Measurements from ENCODE around the gene PIKFYVE.
"Not testable (repeated sequence)": the region's sequence is repeated elsewhere in the genome, so short reads cannot be mapped to it uniquely, and the experiment has no call there.

Gene PIKFYVE, protein sequence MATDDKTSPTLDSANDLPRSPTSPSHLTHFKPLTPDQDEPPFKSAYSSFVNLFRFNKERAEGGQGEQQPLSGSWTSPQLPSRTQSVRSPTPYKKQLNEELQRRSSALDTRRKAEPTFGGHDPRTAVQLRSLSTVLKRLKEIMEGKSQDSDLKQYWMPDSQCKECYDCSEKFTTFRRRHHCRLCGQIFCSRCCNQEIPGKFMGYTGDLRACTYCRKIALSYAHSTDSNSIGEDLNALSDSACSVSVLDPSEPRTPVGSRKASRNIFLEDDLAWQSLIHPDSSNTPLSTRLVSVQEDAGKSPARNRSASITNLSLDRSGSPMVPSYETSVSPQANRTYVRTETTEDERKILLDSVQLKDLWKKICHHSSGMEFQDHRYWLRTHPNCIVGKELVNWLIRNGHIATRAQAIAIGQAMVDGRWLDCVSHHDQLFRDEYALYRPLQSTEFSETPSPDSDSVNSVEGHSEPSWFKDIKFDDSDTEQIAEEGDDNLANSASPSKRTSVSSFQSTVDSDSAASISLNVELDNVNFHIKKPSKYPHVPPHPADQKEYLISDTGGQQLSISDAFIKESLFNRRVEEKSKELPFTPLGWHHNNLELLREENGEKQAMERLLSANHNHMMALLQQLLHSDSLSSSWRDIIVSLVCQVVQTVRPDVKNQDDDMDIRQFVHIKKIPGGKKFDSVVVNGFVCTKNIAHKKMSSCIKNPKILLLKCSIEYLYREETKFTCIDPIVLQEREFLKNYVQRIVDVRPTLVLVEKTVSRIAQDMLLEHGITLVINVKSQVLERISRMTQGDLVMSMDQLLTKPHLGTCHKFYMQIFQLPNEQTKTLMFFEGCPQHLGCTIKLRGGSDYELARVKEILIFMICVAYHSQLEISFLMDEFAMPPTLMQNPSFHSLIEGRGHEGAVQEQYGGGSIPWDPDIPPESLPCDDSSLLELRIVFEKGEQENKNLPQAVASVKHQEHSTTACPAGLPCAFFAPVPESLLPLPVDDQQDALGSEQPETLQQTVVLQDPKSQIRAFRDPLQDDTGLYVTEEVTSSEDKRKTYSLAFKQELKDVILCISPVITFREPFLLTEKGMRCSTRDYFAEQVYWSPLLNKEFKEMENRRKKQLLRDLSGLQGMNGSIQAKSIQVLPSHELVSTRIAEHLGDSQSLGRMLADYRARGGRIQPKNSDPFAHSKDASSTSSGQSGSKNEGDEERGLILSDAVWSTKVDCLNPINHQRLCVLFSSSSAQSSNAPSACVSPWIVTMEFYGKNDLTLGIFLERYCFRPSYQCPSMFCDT (N-terminal part only)

GRCh38 chr2:208265801-208266552, at the start of gene PIKFYVE:
TSS of gene PIKFYVE (plus strand) at chr2:208266255. CDS start at chr2:208271520, 5,265 bp downstream.
- no peaks in the 10 kb centered on the region for H3K9me3 ChIP-seq (ENCODE audit: severe bottlenecking)
- peak within 1 kb of the TSS; percentile 71 for H3K4me3 ChIP-seq (ENCODE audit: severe bottlenecking)
- H3K27ac ChIP-seq (ENCODE audit: poor library complexity, severe bottlenecking): peak within 1 kb of the TSS; percentile 80
- no peaks in the 10 kb centered on the region for H3K27me3 ChIP-seq (ENCODE audit: insufficient read depth, poor library complexity, severe bottlenecking)
- peaks cover 10% of the 10 kb centered on the region for H3K4me1 ChIP-seq (ENCODE audit: insufficient read depth, poor library complexity, severe bottlenecking)
- TF ChIP-seq, protein P1, sequence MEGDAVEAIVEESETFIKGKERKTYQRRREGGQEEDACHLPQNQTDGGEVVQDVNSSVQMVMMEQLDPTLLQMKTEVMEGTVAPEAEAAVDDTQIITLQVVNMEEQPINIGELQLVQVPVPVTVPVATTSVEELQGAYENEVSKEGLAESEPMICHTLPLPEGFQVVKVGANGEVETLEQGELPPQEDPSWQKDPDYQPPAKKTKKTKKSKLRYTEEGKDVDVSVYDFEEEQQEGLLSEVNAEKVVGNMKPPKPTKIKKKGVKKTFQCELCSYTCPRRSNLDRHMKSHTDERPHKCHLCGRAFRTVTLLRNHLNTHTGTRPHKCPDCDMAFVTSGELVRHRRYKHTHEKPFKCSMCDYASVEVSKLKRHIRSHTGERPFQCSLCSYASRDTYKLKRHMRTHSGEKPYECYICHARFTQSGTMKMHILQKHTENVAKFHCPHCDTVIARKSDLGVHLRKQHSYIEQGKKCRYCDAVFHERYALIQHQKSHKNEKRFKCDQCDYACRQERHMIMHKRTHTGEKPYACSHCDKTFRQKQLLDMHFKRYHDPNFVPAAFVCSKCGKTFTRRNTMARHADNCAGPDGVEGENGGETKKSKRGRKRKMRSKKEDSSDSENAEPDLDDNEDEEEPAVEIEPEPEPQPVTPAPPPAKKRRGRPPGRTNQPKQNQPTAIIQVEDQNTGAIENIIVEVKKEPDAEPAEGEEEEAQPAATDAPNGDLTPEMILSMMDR (IDR thresholded peaks at IDR 0.05; ENCODE audit: poor library complexity, severe bottlenecking): no peak
- peaks cover under 1% of the 10 kb centered on the region; the same call in 1 of the 2 replicates for H3K36me3 ChIP-seq (ENCODE audit: low read depth)
- ATAC-seq (ENCODE audit: low read depth): peak; percentile 87
- DNase-seq (ENCODE audit: low spot score): peak; percentile 96

DNA sequence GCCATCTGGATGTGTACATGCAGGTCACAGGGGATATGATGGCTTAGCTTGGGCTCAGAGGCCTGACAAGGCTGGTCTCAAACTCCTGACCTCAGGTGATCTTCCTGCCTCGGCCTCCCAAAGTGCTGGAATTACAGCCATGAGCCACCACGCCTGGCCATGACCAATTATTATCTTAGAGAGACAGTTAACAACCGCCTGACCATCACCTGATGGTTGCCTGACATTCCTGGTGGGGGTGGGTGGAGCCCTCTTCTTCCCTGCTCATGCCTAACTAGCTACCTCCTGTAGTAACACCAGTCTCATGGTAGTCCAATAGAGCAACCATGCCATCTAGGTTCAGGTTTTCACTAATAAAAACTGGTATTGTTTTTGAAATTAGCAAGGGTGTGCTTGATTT, 44.2 kb upstream of the PIKFYVE start:
- not testable (repeated sequence) for H3K4me3 ChIP-seq (ENCODE audit: severe bottlenecking); H3K4me1 ChIP-seq (ENCODE audit: insufficient read depth, poor library complexity, severe bottlenecking); ATAC-seq (ENCODE audit: low read depth); DNase-seq (ENCODE audit: low spot score); H3K9me3 ChIP-seq (ENCODE audit: severe bottlenecking); H3K36me3 ChIP-seq (ENCODE audit: low read depth); H3K27me3 ChIP-seq (ENCODE audit: insufficient read depth, poor library complexity, severe bottlenecking); H3K27ac ChIP-seq (ENCODE audit: poor library complexity, severe bottlenecking)

DNA sequence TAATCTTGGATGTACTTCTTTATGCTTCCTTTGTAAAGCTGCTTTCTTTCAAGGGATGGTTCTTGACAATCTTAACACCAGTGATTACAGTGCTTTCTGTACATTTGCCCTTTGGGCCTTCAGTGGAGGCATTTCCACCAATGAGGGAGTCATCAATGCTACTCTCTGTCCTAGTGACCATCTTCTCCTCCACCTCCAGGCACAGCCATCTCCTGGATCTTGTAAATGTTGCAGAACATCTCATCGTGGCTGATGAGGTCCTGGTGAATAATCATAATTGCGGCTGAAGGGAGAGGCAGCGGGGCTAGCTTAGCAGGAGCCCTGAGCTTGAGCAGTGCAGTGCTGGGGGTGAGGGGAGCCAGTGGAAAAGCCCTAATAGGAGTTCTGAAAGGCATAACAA, 43.7 kb upstream of the PIKFYVE start:
- H3K4me1 ChIP-seq (ENCODE audit: insufficient read depth, poor library complexity, severe bottlenecking): no peaks in the 10 kb centered on the region
- TF ChIP-seq, protein P1 (IDR thresholded peaks at IDR 0.05; ENCODE audit: poor library complexity, severe bottlenecking): no peak
- H3K27me3 ChIP-seq (ENCODE audit: insufficient read depth, poor library complexity, severe bottlenecking): no peaks in the 10 kb centered on the region
- H3K9me3 ChIP-seq (ENCODE audit: severe bottlenecking): no peaks in the 10 kb centered on the region
- DNase-seq (ENCODE audit: low spot score) (no peak), ATAC-seq (ENCODE audit: low read depth) (peak; percentile 67; the same call in 2 of the 3 replicates)
- H3K27ac ChIP-seq (ENCODE audit: poor library complexity, severe bottlenecking): no peak overlapping the region
- H3K4me3 ChIP-seq (ENCODE audit: severe bottlenecking): no peak overlapping the region
- H3K36me3 ChIP-seq (ENCODE audit: low read depth): no peaks in the 10 kb centered on the region

DNA sequence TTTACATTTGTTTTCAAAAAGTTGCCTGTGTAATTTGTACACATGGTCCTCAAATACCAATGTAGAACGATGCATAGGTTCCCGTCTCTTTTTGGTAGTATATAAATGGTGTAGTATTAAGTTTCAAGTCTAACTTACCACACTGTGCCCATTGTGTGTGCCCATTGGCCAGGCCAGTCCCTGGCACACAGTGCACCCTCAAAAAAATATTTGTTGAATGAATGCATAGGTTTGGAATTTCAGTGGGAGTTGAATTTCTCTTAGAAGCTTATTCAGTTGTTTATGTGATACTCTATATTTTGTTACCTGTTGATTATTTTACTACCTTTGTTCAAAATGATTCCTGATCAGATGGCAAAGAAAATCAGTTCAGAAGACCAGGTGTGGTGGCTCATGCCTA, 41.3 kb upstream of the PIKFYVE start:
- no peaks in the 10 kb centered on the region for H3K27me3 ChIP-seq (ENCODE audit: insufficient read depth, poor library complexity, severe bottlenecking)
- DNase-seq (ENCODE audit: low spot score) (no peak), ATAC-seq (ENCODE audit: low read depth) (peak; percentile 62; the same call in 2 of the 3 replicates)
- H3K9me3 ChIP-seq (ENCODE audit: severe bottlenecking): no peaks in the 10 kb centered on the region
- H3K36me3 ChIP-seq (ENCODE audit: low read depth): no peaks in the 10 kb centered on the region
- H3K4me1 ChIP-seq (ENCODE audit: insufficient read depth, poor library complexity, severe bottlenecking): no peaks in the 10 kb centered on the region
- H3K27ac ChIP-seq (ENCODE audit: poor library complexity, severe bottlenecking): no peak overlapping the region
- TF ChIP-seq, protein P1 (IDR thresholded peaks at IDR 0.05; ENCODE audit: poor library complexity, severe bottlenecking): no peak
- H3K4me3 ChIP-seq (ENCODE audit: severe bottlenecking): no peak overlapping the region
